Spinal cord (tissue), 10 donors: Measurements from ENCODE around the gene AUTS2. TPM values are rescaled to one million over a fixed set of nuclear protein-coding genes. Genes with fewer than 3 reads are reported as not detected.
A peak's percentile ranks its signal among the peaks of the same experiment; 100 is the strongest.

Source experiments
- DNase-seq, 6 donors: peaks; one replicate each; pipeline versions ENCODE4 v3.0.0 to v3.0.0-alpha.2; 2013 to 2015; ENCODE audit warnings: low spot score in 6 of 6, low read depth in 4 of 6
- H3K27ac ChIP-seq: one replicate; pipeline ENCODE4 v1.5.1; 2013; ENCODE audit warnings: low read depth, low read length, control low read depth
- H3K27me3 ChIP-seq: one replicate; pipeline ENCODE4 v1.6.1; 2013; ENCODE audit warnings: low read length; ENCODE audit not compliant: control insufficient read depth, insufficient read depth
- H3K36me3 ChIP-seq: one replicate; pipeline ENCODE4 v1.6.1; 2013; ENCODE audit warnings: low read length; ENCODE audit not compliant: control insufficient read depth, insufficient read depth
- H3K4me1 ChIP-seq: one replicate; pipeline ENCODE4 v1.6.1; 2013; ENCODE audit warnings: low read length; ENCODE audit not compliant: control insufficient read depth, insufficient read depth
- H3K4me3 ChIP-seq: one replicate; pipeline ENCODE4 v1.5.1; 2013; ENCODE audit warnings: low read depth, low read length, control low read depth
- H3K9me3 ChIP-seq: one replicate; pipeline ENCODE4 v1.6.1; 2013; ENCODE audit warnings: low read length; ENCODE audit not compliant: control insufficient read depth, insufficient read depth
- WGBS: methylation state at CpG from one replicate; pipeline ENCODE4 v1.1.5; 2013; ENCODE audit warnings: missing lambda C conversion rate; ENCODE audit not compliant: insufficient coverage; 5-methylcytosine and 5-hydroxymethylcytosine counted together
- polyA plus RNA-seq, 2 donors: library from polyadenylated mRNA; unstranded; fragments of 120-200 nt; gene quantifications; one replicate each; pipeline ENCODE4 v1.2.1, GENCODE V29; 2013; ENCODE audit not compliant: insufficient read length in 2 of 2
- total RNA-seq, 2 donors: library from RNA; depleted of rRNA in 1 of 2; stranded (reverse); fragments of 120-200 nt in 1 of 2; fragments of >200 nt in 1 of 2; gene quantifications; one replicate each; pipeline versions ENCODE4 v1.2.3 to v1.2.4, GENCODE V29; 2013 to 2014
- donor health status: healthy.

Gene AUTS2
- total and polyA plus RNA-seq, 4 donors: 56.2 to 214 (median 135) TPM

DNA sequence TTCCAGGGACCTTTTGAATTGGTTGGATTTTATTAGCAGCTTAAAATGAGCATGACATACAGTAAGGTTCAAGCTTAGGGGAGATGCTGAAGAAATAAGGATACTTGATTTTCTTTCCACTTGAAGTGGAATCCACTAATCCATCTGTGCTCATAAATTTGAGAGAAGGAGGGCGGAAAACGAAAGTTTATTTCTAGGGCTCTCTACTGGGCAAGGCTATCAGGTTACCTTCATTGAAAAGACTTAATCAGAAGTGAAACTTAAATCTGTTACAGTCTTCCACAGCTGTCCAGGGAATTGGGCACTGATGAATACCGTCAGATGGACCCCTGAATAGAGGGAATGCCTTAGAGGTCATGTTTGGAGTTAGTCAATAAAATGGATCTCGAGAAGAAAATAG lies 21.8 kb downstream of the AUTS2 start:
- no peaks in the 10 kb centered on the region for H3K4me1 ChIP-seq
- no peaks in the 10 kb centered on the region for H3K27me3 ChIP-seq
- H3K4me3 ChIP-seq: no peak overlapping the region
- no peaks in the 10 kb centered on the region for H3K36me3 ChIP-seq
- no peaks in the 10 kb centered on the region for H3K9me3 ChIP-seq
- WGBS: 11% methylated on average over 2 of the region's 4 CpGs
- H3K27ac ChIP-seq: no peak overlapping the region
- no peak for DNase-seq

DNA sequence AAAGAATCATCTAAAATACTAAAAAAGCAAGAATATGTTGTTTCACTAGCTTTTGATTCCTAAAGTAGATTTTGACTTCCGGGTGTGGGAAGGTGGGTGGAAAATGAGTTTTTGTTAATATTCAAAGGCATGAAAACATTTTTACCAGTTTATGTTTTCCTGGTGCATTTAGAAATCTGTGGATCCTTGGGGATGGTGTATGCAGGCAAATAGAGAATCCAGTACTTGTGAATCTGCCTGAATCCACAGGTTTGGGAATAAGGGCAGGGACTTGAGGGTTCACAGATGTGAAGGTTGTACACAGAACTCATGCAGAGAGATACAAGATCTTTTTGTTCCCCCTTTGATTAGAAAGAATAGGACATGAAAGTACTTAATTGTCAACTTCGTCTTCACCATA lies 22.4 kb downstream of the AUTS2 start:
- no peak for DNase-seq
- no peak overlapping the region for H3K27ac ChIP-seq
- no peak overlapping the region for H3K4me3 ChIP-seq
- WGBS: 100% methylated on average over 1 of the region's 2 CpGs
- H3K27me3 ChIP-seq: no peaks in the 10 kb centered on the region
- no peaks in the 10 kb centered on the region for H3K9me3 ChIP-seq
- H3K4me1 ChIP-seq: no peaks in the 10 kb centered on the region
- no peaks in the 10 kb centered on the region for H3K36me3 ChIP-seq

DNA sequence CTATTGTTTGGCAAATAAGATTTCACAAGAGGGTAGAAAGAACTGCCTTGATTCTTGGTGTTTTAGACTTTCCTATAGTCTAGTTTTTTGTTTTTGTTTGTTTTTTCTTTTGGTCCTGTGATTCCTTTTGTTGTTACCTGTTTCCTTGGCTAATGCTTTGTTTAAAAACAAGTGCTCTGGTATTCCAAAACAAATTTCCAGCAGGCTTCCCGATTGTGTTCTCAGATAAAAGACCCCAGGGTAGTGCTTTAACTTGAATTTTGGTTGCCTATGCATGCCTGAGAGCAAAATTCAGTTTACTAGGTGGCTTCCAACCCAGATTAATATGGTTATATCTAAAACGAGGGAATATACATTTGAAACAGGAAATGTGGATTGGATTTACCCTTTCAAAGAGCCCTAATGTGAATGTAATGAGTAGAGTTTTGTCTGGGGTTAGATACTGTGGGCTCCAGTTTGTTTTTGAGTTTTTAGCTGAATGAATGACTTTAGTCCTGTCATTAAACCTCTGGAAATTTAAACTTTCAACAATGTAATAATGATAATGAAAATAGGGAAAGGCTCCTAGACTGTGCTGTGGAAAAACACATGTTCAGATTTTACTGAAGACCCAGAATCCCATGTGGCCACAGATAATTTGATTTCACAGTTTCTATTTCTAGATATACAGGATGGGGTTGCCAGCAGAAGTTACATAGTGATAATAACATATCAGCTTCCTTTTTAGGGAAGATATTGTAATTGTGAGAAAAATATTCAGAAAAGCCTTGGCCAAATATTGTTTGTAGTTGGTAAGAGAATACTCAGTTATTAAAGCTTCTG lies 23.9 kb downstream of the AUTS2 start:
- no peak for DNase-seq
- Histone ChIP-seq H3K36me3 (no peaks in the 10 kb centered on the region), H3K27me3 (no peaks in the 10 kb centered on the region), H3K4me3 (no peak overlapping the region), H3K27ac (no peak overlapping the region), H3K9me3 (no peaks in the 10 kb centered on the region), H3K4me1 (no peaks in the 10 kb centered on the region)
- no CpG with 5 or more reads among the region's 2 CpGs for WGBS

DNA sequence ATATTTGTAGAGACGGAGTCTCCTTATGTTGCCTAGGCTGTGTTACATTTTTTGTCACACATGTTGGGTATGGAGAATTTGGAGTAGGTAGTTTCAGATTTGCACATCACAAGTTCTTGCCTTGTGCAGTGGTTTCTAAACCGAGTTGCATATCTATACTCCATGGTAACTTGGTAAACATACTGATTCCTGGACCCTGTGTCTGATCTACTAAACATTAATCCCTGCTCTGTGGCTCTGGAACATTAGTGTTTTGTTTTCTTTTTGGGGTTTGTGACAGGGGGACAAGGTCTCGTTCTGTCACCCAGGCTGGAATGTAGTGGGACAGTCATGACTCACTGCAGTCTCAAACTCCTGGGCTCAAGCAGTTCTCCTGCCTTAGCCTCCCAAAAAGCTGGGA lies 24.7 kb downstream of the AUTS2 start:
- DNase-seq: no peak
- Histone ChIP-seq H3K9me3 (no peaks in the 10 kb centered on the region), H3K4me3 (no peak overlapping the region), H3K27me3 (no peaks in the 10 kb centered on the region), H3K4me1 (no peaks in the 10 kb centered on the region), H3K27ac (no peak overlapping the region), H3K36me3 (no peaks in the 10 kb centered on the region)
- WGBS: no CpG with 5 or more reads among the region's 3 CpGs

DNA sequence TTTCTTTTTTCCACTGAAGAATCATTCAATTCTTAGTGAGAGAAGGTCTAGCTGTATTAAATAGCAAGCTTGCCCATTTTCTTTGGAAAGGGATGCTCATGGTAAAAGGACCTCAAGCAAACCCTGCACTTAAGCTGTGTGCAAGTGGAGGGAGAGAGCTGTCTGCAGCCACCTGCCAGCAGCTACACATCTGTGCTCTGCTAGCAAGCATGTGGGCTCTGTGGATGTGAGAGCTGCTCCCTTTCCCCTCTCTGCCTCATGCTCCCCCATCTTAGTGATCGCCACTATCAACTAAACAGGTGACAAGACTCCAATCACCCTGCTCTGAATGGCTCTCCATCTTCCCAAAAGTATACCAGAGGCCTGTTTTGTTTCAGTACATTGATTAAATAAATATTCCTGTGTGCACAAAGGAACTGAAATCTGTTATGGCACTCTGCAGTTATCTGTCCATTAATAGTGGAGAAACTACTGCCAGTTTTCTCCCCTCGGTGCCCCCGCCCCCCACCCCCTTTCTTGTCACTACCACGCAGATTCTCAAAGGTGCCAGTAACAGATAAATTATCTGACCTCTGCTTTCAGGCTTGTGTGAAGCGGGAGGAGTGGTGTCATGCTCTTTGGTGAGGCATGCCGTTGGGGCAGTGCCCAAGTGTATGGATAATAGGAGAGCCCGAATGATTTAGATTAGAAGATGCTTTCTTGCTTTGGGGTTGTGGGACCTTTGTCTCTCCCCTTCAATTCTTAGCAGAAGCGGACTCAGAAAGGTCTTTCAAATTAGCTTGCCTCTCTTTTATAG lies 26.4 kb downstream of the AUTS2 start:
- DNase-seq: peak in 1 of 6 donors; percentile 49
- Histone ChIP-seq H3K4me3 (no peak overlapping the region), H3K27me3 (no peaks in the 10 kb centered on the region), H3K4me1 (no peaks in the 10 kb centered on the region), H3K27ac (no peak overlapping the region), H3K9me3 (no peaks in the 10 kb centered on the region), H3K36me3 (no peaks in the 10 kb centered on the region)
- WGBS: 48% methylated on average over 3 of the region's 8 CpGs

DNA sequence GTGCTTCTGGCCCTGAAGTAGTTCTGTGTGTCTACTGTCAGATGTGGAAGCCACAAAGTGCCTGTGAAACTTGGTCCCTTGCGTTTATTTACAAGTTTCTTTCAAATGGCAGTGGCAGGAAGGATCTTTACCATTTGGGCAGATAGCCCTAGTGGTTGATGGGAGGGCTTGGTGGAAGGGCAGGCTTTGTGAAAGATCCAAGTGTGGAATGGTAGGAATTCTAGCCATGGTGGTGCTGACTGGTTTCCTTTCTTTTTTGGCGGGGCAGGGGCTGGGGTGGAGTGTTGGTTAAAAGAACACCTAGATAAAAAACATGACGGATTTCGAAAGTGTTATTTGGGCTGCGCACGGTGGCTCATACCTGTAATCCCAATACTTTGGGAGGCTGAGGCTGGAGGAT lies 27.0 kb downstream of the AUTS2 start:
- Histone ChIP-seq H3K36me3 (no peaks in the 10 kb centered on the region), H3K9me3 (no peaks in the 10 kb centered on the region), H3K27me3 (no peaks in the 10 kb centered on the region), H3K27ac (no peak overlapping the region), H3K4me1 (no peaks in the 10 kb centered on the region), H3K4me3 (no peak overlapping the region)
- DNase-seq: no peak
- WGBS: 50% methylated on average over 1 of the region's 6 CpGs

DNA sequence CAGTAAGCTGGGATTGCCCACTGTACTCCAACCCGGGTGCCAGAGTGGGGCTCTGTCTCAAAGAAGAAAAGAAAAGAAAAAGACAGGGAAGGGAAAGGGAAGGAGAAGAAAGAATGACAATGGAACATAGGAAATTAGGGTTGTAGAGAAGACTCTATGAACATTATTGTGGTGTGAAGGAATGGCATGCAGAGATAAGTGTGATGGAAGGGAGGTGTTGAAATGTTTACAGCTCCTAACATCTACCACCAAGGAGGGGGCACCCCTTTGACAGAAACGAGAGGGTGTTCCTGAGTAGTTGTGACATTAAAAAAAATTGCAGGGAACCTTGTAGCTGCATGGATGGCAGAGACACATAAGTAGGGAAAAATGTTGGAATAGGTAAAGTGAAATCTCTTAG lies 27.5 kb downstream of the AUTS2 start:
- 53% methylated on average over 2 of the region's 2 CpGs for WGBS
- DNase-seq: no peak
- no peak overlapping the region for H3K27ac ChIP-seq
- H3K36me3 ChIP-seq: no peaks in the 10 kb centered on the region
- H3K4me3 ChIP-seq: no peak overlapping the region
- H3K4me1 ChIP-seq: no peaks in the 10 kb centered on the region
- H3K27me3 ChIP-seq: no peaks in the 10 kb centered on the region
- no peaks in the 10 kb centered on the region for H3K9me3 ChIP-seq

DNA sequence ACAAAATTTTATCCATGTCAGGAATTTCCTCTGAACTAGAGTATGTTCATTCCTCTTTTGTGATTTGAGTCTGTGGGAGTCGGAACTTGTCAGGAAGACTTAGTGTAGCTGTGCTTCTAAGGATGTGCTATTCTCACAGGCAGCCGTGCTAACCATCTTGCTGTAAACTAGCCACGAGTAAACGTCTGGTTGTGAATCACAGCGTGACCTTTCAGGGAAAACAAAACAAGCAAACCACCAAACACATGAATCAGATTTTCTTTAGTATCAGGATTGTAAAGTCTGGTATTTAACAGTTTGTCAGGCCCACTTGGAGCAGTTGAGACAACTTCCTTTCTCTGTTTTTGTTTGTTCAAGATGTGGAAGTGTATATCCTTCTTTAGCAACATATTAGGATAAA lies 32.0 kb downstream of the AUTS2 start:
- Histone ChIP-seq H3K4me1 (no peaks in the 10 kb centered on the region), H3K27ac (no peak overlapping the region)
- WGBS: 56% methylated on average over 1 of the region's 5 CpGs

DNA sequence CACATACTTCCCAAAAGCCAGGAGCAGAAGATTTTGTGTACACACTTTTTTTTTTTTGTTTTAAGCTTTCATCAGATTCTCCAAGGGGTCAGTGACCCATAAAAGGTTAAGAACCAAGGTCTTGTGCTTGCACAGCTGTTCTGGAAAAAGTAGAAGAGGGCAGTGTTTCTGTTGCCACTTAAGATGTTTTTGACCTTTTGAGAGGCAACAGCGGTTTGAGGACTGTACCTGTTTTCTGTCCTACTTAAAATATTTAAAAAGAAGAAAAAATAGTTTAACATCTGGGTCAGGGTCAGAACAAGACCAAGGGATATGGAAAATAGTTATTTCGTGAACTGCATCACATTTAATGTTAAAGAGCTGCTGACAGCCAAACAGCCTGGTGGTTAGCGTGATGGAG lies 32.9 kb downstream of the AUTS2 start:
- Histone ChIP-seq H3K4me1 (peaks cover 2% of the 10 kb centered on the region), H3K36me3 (no peaks in the 10 kb centered on the region), H3K4me3 (no peak overlapping the region), H3K9me3 (no peaks in the 10 kb centered on the region), H3K27ac (no peak overlapping the region), H3K27me3 (no peaks in the 10 kb centered on the region)
- no CpG with 5 or more reads among the region's 3 CpGs for WGBS
- no peak for DNase-seq

More for the DNA sequence above, 32.0 kb downstream of the AUTS2 start:
- no peak for DNase-seq
- no peaks in the 10 kb centered on the region for H3K36me3 ChIP-seq
- H3K27me3 ChIP-seq: no peaks in the 10 kb centered on the region
- no peak overlapping the region for H3K4me3 ChIP-seq
- H3K9me3 ChIP-seq: no peaks in the 10 kb centered on the region

DNA sequence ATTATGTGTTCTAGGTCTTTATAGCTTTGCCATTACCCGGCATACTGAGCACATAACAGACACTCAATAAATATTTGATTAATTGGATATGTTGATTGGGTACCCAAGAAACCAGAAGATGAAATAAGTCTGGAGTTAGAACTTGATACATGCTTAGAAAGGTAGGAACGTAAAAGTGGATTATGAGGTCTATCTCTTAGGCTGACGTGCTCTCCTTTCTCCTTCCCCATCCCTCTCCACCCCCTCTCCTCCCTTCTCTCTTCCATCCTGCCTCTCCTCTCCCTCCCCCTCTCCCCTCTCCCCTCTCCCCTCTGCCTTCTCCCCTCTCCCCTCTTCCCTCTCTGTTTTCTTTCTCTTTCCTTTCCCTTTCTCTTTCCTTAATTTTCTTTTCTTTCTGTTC lies 34.0 kb downstream of the AUTS2 start:
- no peak for DNase-seq
- Histone ChIP-seq H3K4me3 (no peak overlapping the region), H3K27me3 (no peaks in the 10 kb centered on the region), H3K4me1 (peaks cover 5% of the 10 kb centered on the region), H3K27ac (no peak overlapping the region), H3K9me3 (no peaks in the 10 kb centered on the region), H3K36me3 (no peaks in the 10 kb centered on the region)
- 100% methylated on average over 1 of the region's 3 CpGs for WGBS
